Left forelimb (tissue), 1 donor: ENCODE results near the gene MMP11.
A peak's percentile ranks its signal among the peaks of the same experiment; 100 is the strongest.
"Not testable (repeated sequence)": the region's sequence is repeated elsewhere in the genome, so short reads cannot be mapped to it uniquely, and the experiment has no call there.

Experiments used
- DNase-seq: peaks from one replicate; pipeline ENCODE4 v3.0.0-alpha.2; 2018; ENCODE audit warnings: low spot score

The MMP11 gene

GRCh38 chr22:23772649-23773473 lies at the start of gene MMP11:
TSS of gene MMP11 (plus strand) at chr22:23772849. CDS start at chr22:23772871, 22 bp downstream.
- DNase-seq: peak; percentile 79

- not testable (repeated sequence) for DNase-seq
These were observed 44.5 kb upstream of the MMP11 start for GRCh38 chr22:23728108-23728507.

- no peak for DNase-seq
These were observed 35.0 kb upstream of the MMP11 start for GRCh38 chr22:23737696-23738095.

GRCh38 chr22:23742505-23743264 lies 30.0 kb upstream of the MMP11 start:
- no peak for DNase-seq

GRCh38 chr22:23743303-23743705 lies 29.3 kb upstream of the MMP11 start:
- no peak for DNase-seq

- no peak for DNase-seq
These were observed 28.6 kb upstream of the MMP11 start for GRCh38 chr22:23744001-23744400.

- DNase-seq: no peak
These were observed 28.2 kb upstream of the MMP11 start for GRCh38 chr22:23744485-23744884.

- DNase-seq: no peak
These were observed 26.9 kb upstream of the MMP11 start for GRCh38 chr22:23745791-23746190.

- no peak for DNase-seq
These were observed 22.8 kb upstream of the MMP11 start for GRCh38 chr22:23749841-23750301.

GRCh38 chr22:23750367-23750713 lies 22.3 kb upstream of the MMP11 start:
- no peak for DNase-seq

GRCh38 chr22:23750714-23751440 lies 21.8 kb upstream of the MMP11 start, which contains the start of gene ZNF70:
TSS of gene ZNF70 (minus strand) at chr22:23751112. CDS start at chr22:23745140, 5,972 bp downstream.
- peak; percentile 90 for DNase-seq

GRCh38 chr22:23751441-23751996 lies 21.1 kb upstream of the MMP11 start:
- no peak for DNase-seq

GRCh38 chr22:23752090-23752691 lies 20.5 kb upstream of the MMP11 start:
- no peak for DNase-seq

GRCh38 chr22:23752750-23753149 lies 19.9 kb upstream of the MMP11 start:
- no peak for DNase-seq

GRCh38 chr22:23753385-23753784 lies 19.3 kb upstream of the MMP11 start:
- no peak for DNase-seq

GRCh38 chr22:23754220-23754919 lies 18.3 kb upstream of the MMP11 start, which contains the start of gene VPREB3:
TSS of gene VPREB3 (minus strand) at chr22:23754425. CDS start at chr22:23754363, 62 bp downstream.
- DNase-seq: no peak

GRCh38 chr22:23754980-23755636 lies 17.5 kb upstream of the MMP11 start:
- DNase-seq: no peak

- no peak for DNase-seq
These were observed 16.9 kb upstream of the MMP11 start for GRCh38 chr22:23755711-23756110.

GRCh38 chr22:23756891-23757290 lies 15.8 kb upstream of the MMP11 start:
- no peak for DNase-seq

GRCh38 chr22:23759566-23759965 lies 13.1 kb upstream of the MMP11 start:
- no peak for DNase-seq
